Adrenal gland (tissue), 12 donors: ENCODE data around the gene CDC5L. TPM values are rescaled to one million over a fixed set of nuclear protein-coding genes. Genes with fewer than 3 reads are reported as not detected.

Experiments used
- DNase-seq, 7 donors: peaks; one replicate each; pipeline ENCODE4 v3.0.0-alpha.2; 2019 to 2020
- H3K27ac ChIP-seq, 5 donors: fragments of 200-600 bp; sonication (generic) in 4 of 5; 1 replicate in 3 of 5; 2 replicates in 2 of 5; pipeline versions ENCODE4 v1.5.1 to v1.8.0; 2016 to 2020; ENCODE audit warnings: mild to moderate bottlenecking in 1 of 5
- H3K27me3 ChIP-seq: fragments of 200-600 bp; 2 replicates; pipeline ENCODE4 v1.8.0; 2021
- H3K36me3 ChIP-seq, 2 donors: fragments of 200-600 bp; replicated peaks in 1 of 2; 1 replicate in 1 of 2; 2 replicates in 1 of 2; pipeline versions ENCODE4 v1.5.1 to v1.8.0; 2018 to 2022
- H3K4me1 ChIP-seq, 2 donors: fragments of 200-600 bp; replicated peaks in 1 of 2; 1 replicate in 1 of 2; 2 replicates in 1 of 2; pipeline versions ENCODE4 v1.5.1 to v1.8.0; 2018 to 2021
- H3K4me3 ChIP-seq, 4 donors: fragments of 200-600 bp; sonication (generic) in 3 of 4; one replicate each; pipeline ENCODE4 v1.5.1; 2016 to 2018
- H3K9me3 ChIP-seq, 3 donors: fragments of 200-600 bp; sonication (generic) in 1 of 3; replicated peaks in 1 of 3; 1 replicate in 2 of 3; 2 replicates in 1 of 3; pipeline versions ENCODE4 v1.5.1 to v1.8.0; 2016 to 2021
- POLR2A ChIP-seq, 2 donors: fragments of 450-650 bp; IDR thresholded peaks; one replicate each; pipeline ENCODE4 v1.6.1; 2017; ENCODE audit warnings: antibody characterized with exemption in 2 of 2, mild to moderate bottlenecking in 2 of 2, moderate library complexity in 1 of 2
- WGBS, 4 donors: extraction: QIAGEN DNeasy Blood & Tissue Kit in 2 of 4; methylation state at CpG; one replicate each; pipeline versions ENCODE4 v1.1.5 to v1.1.7; 2013 to 2017; 5-methylcytosine and 5-hydroxymethylcytosine counted together
- intact Hi-C, 2 donors: fragments of 100-400 bp; cut with DNase I; formaldehyde crosslinking; loops; one replicate each; pipeline versions ENCODE4 v1.14.1 to v1.15.0; 2022 to 2023
- polyA plus RNA-seq, 3 donors: library from polyadenylated mRNA; stranded (reverse); fragments of 200-250 nt in 2 of 3; fragments of 350-450 nt in 1 of 3; fragmentation: Illumina TruSeq in 1 of 3; extraction: RNeasy Lipid Tissue Mini Kit (QIAGEN cat#74804) in 1 of 3; gene quantifications; one replicate each; pipeline ENCODE4 v1.2.3, GENCODE V29; 2013 to 2014
- total RNA-seq, 9 donors: library from RNA; depleted of rRNA in 4 of 9; stranded (reverse); fragments of >200 nt in 4 of 9; fragments of 120-200 nt in 1 of 9; fragmentation: NEBNext Ultra II Directional in 1 of 9; extraction: Animal tissue kit (Norgen Biotek cat#: 25700) in 1 of 9; gene quantifications; one replicate each; pipeline versions ENCODE4 v1.1.0 to v1.2.4, GENCODE V29; 2013 to 2023
- TF ChIP-seq, protein P1 (sequence below), 6 experiments: fragments of 450-650 bp in 4 of 6; fragments of 200-600 bp in 2 of 6; sonication (generic) in 1 of 6; IDR thresholded peaks; 1 replicate in 5 of 6; 2 replicates in 1 of 6; pipeline versions ENCODE4 v1.5.1 to v1.8.0; 2016 to 2021; ENCODE audit warnings: antibody characterized with exemption in 6 of 6, mild to moderate bottlenecking in 2 of 6, moderate library complexity in 1 of 6
- donor health status: healthy with polysubstance abuse.
- donor health status: Bipolar disorder and iron deficiency.
- donor health status: DM: yes; HTN: yes; CAD: no.
- donor health status: DM: no; HTN: no; CAD: no.
- donor health status: DM: no; HTN: no; CAD: no.
- donor health status: DM: yes; HTN: yes; CAD: no.

The CDC5L gene
- total and polyA plus RNA-seq, 12 donors = 5.6 to 39.3 (median 20.8) TPM

DNA sequence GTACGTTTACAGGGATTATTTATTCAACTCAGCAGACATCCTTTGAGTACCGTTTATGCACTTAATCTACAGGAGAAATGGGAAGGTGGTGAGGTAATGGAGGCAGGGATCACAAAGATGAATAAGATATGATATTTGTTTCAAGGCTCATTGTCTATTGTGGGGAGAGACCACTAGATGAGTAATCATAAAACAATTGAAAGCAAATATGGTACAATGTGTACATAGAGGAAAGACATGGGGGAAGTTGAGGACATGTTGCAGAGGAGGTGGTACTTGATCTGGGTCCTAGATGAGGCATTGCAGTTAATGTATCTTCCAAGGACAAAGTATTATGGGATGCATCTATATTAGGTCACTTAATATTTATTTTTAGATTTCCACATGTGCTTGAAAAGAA, 13.7 kb upstream of the CDC5L start:
- no peaks in the 10 kb centered on the region for H3K4me1 ChIP-seq
- no peaks in the 10 kb centered on the region for H3K9me3 ChIP-seq
- H3K27me3 ChIP-seq = no peaks in the 10 kb centered on the region
- TF ChIP-seq, protein P1, sequence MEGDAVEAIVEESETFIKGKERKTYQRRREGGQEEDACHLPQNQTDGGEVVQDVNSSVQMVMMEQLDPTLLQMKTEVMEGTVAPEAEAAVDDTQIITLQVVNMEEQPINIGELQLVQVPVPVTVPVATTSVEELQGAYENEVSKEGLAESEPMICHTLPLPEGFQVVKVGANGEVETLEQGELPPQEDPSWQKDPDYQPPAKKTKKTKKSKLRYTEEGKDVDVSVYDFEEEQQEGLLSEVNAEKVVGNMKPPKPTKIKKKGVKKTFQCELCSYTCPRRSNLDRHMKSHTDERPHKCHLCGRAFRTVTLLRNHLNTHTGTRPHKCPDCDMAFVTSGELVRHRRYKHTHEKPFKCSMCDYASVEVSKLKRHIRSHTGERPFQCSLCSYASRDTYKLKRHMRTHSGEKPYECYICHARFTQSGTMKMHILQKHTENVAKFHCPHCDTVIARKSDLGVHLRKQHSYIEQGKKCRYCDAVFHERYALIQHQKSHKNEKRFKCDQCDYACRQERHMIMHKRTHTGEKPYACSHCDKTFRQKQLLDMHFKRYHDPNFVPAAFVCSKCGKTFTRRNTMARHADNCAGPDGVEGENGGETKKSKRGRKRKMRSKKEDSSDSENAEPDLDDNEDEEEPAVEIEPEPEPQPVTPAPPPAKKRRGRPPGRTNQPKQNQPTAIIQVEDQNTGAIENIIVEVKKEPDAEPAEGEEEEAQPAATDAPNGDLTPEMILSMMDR (IDR thresholded peaks at IDR 0.05) = no peak
- no peak for TF ChIP-seq POLR2A (IDR thresholded peaks at IDR 0.05)
- H3K4me3 ChIP-seq = no peak overlapping the region
- no peak overlapping the region for H3K27ac ChIP-seq
- 64 to 69% (median 66%) methylated on average over 2 of the region's 2 CpGs for WGBS, 4 donors
- no peaks in the 10 kb centered on the region for H3K36me3 ChIP-seq
- DNase-seq = no peak
- intact Hi-C loops = no loop called here

DNA sequence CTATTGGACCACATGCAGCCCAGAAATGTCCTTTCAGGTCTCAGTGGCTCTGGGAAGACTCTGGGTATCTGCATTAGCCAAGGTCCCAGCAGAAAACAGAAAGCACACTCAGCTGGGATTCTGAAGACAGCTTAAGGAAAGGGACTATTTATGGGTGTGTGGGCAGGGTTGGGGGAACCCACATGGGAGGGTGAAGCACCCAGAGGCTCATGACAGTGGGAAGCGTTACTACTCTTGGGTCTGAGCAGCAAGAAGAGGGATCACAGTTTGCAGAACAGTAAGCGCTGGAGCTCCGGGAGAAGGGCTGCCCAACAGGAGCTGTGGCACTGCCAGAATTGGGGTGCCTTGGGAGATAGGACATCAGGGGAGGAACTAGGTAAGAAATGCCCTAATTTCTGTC, 12.4 kb upstream of the CDC5L start:
- no peak overlapping the region for H3K27ac ChIP-seq
- intact Hi-C loops = no loop called here
- whole genome bisulfite sequencing, 4 donors = 86 to 97% (median 88%) methylated on average over 3 of the region's 3 CpGs
- no peaks in the 10 kb centered on the region for H3K4me1 ChIP-seq
- H3K27me3 ChIP-seq = no peaks in the 10 kb centered on the region
- no peak for DNase-seq
- TF ChIP-seq, protein P1 (IDR thresholded peaks at IDR 0.05) = no peak
- TF ChIP-seq POLR2A (IDR thresholded peaks at IDR 0.05) = no peak
- no peak overlapping the region for H3K4me3 ChIP-seq
- H3K9me3 ChIP-seq = no peaks in the 10 kb centered on the region
- H3K36me3 ChIP-seq = no peaks in the 10 kb centered on the region

DNA sequence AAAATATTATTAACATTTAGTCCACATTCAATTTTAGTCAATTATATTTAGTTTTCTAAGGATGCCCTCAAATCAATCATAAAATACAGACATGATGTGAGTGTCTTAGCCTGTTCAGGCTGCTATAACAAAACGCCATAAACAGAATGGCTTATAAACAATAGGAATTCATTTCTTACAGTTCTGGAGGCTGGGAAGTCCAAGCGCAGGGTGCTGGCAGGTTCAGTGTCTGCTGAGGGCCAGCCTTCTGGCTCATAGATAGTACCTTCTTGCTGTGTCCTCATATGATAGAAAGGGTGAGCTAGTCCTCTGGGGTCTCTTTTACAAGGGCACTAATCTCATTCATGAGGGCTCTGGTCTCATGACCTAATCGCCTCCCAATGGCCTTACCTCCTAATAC, 10.0 kb upstream of the CDC5L start:
- no peak overlapping the region for H3K4me3 ChIP-seq
- 82 to 91% (median 83%) methylated on average over 3 of the region's 3 CpGs for WGBS, 4 donors
- peaks cover 0 to 7% of the 10 kb centered on the region in 2 donors for H3K4me1 ChIP-seq
- H3K9me3 ChIP-seq = no peaks in the 10 kb centered on the region
- no peak overlapping the region for H3K27ac ChIP-seq
- intact Hi-C loops = no loop called here
- H3K36me3 ChIP-seq = no peaks in the 10 kb centered on the region
- no peak for DNase-seq
- no peak for TF ChIP-seq POLR2A (IDR thresholded peaks at IDR 0.05)
- TF ChIP-seq, protein P1 (IDR thresholded peaks at IDR 0.05) = no peak
- H3K27me3 ChIP-seq = no peaks in the 10 kb centered on the region

DNA sequence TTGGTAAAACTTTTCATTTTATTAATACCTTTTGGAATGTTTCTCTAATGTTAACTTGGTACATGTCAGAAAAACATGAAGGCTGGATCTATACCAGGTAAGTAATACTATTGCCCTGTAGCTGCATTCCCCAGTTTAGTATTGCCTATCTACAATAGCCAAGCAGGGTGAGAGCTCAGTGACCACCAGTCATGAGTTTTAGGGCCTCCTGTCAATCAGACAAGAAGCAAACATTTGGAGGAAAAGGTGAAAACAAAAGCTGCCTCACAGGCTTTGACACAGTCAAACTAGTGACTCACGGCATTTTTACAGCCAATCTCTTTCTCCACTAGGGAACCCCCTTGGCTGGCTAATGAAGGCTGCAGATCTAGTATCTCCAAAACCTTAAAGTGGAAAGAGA, 9.5 kb upstream of the CDC5L start:
- H3K4me1 ChIP-seq = peaks cover 0 to 7% of the 10 kb centered on the region in 2 donors
- WGBS, 4 donors = 50 to 77% (median 54%) methylated on average over 1 of the region's 1 CpG
- no peak overlapping the region for H3K4me3 ChIP-seq
- no peaks in the 10 kb centered on the region for H3K9me3 ChIP-seq
- H3K27me3 ChIP-seq = no peaks in the 10 kb centered on the region
- H3K36me3 ChIP-seq = no peaks in the 10 kb centered on the region
- H3K27ac ChIP-seq = no peak overlapping the region
- no peak for TF ChIP-seq POLR2A (IDR thresholded peaks at IDR 0.05)
- TF ChIP-seq, protein P1 (IDR thresholded peaks at IDR 0.05) = no peak
- intact Hi-C loops = no loop called here
- DNase-seq = no peak
